HG02943 (cell line): ENCODE measurements around the gene GOLIM4.

Experiments used
- ATAC-seq: cut with Tn5 transposase; IDR thresholded peaks from one replicate; pipeline ENCODE4 v1.9.1; 2021; ENCODE audit warnings: mild to moderate bottlenecking, low read depth, moderate library complexity; ENCODE audit not compliant: unreplicated experiment

Gene GOLIM4

DNA sequence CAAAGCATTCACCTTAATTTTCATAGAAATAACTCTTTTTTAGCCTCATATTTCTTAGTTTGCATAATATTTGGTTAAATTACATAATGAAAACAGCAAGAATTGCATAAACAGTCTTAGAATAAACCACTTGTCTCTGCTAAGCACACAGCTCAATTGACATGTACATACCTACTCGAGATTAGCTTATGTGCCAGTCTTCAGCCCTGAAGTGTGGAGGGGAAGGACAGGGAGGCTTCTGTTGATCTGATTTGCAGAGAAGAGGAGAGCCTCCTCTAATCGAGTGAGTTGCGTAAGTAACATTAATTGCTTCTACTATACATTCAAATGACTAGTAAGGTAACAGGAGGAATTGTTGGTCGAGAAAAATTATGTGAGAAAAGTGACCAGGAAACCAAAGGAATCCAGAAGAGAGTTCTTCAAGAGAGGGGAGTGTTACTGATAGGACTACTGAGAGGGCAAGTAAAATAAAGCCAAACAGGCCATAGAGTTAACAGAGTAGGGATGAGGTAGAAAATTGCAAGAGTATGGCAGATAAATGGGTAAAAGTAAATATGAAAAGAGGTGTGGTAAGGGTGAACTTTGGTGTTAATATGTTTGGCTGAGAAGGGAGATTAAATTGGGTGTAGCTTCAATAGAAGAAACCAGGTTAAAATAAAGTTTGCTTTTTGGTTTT, 7.1 kb upstream of the GOLIM4 start:
- ATAC-seq, result no peak

DNA sequence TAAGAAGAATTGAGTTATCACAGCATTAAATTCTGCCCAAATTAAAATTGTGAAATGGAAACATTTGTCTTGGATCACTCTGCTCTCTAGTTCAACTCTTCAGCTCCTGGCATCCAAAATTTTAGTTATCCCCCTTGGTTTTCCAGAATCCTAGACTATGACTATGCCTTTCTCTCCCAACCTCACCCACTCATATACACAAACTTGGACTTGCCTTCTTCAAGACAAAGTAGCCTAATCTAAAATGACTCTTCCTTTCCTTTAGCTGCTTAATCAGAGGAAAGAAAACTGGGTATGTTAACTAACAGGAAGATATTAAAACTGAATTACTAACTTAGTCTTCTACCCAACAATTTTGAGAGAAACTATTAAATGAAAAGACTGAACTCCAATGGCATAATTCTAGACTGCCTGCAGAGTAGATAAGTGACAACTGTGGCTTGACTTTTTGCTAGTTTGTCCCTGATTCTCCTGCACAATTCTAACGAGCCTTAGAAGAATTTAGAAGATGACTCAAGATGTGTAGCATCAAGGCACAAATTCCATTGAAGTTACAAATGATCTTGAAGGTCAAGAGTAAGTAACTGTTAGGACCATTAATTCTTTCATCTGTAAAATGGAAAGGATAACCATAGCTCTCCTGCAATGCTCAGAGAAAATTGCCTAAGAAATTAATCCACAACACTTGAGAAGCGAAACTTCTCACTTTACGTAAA, 5.2 kb upstream of the GOLIM4 start:
- no peak for ATAC-seq

GRCh38 chr3:168097381-168097780, 1.7 kb upstream of the GOLIM4 start:
- no peak for ATAC-seq

GRCh38 chr3:168096210-168096652, 507 bp upstream of the GOLIM4 start:
- ATAC-seq, result peak; percentile 10

GRCh38 chr3:168094877-168095610, 680 bp downstream of the GOLIM4 start:
- peak; percentile 36 for ATAC-seq

DNA sequence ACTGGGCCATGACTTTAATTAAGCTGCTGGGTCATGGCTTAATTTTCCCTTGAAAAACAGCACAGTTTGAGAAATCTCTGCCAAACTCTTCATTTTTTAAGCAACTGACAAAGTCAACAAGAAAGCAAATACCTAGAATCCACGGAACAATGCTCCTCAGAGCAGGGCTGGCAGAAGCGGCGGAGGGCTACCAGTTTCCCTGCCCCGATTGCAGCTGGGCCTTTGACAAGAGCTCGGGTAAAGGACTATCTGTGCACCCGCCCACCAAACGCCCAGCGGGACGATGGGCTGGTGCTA, 1.2 kb downstream of the GOLIM4 start:
- ATAC-seq, result peak; percentile 46

- ATAC-seq, result no peak
Measured at GRCh38 chr3:168093790-168094189, 1.9 kb downstream of the GOLIM4 start.

- ATAC-seq, result no peak
Measured at GRCh38 chr3:168093229-168093628, 2.5 kb downstream of the GOLIM4 start.

DNA sequence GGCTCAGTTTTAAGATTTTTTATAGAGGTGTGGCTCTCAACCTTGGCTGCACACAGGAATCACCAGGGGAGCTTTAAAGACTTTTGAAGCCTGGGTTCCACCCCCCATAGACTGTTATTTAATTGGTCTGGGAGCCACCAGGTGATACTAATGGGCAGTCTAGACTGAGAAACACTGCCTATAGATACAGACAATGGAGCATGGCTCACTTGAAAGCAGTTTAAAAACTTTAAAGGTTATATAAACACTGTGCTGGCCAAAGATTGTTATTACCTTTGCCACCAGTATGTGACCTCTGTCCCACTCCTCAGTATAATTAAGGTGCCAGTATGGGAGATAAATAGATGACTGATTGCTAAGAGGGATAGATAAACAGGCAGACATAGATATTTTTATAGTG, 3.8 kb downstream of the GOLIM4 start:
- no peak for ATAC-seq

- ATAC-seq, result no peak
Measured at GRCh38 chr3:168091302-168091858, 4.3 kb downstream of the GOLIM4 start.

- ATAC-seq, result no peak
Measured at GRCh38 chr3:168090306-168091085, 5.2 kb downstream of the GOLIM4 start.

- no peak for ATAC-seq
Measured at GRCh38 chr3:168089179-168089771, 6.4 kb downstream of the GOLIM4 start.

- peak; percentile 66 for ATAC-seq
Measured at GRCh38 chr3:168088106-168088720, 7.5 kb downstream of the GOLIM4 start.

DNA sequence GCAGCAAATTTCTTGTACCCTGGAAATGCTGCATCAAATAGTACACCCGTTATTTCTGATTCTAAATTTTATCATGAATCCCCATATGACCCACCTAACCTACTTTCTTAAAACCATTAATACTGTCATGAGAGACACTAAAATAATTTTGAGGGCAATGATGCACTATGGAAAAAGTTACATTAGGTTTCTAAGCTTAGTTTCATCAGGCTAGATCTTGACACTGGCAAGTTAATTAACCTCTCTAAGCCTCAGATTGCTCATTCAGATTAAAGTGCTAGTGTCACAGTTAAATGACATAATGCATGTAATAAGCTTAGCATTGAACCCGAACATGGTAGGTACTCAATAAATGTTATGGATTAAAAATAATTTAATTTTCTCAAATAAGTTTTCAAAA, 8.2 kb downstream of the GOLIM4 start:
- no peak for ATAC-seq

DNA sequence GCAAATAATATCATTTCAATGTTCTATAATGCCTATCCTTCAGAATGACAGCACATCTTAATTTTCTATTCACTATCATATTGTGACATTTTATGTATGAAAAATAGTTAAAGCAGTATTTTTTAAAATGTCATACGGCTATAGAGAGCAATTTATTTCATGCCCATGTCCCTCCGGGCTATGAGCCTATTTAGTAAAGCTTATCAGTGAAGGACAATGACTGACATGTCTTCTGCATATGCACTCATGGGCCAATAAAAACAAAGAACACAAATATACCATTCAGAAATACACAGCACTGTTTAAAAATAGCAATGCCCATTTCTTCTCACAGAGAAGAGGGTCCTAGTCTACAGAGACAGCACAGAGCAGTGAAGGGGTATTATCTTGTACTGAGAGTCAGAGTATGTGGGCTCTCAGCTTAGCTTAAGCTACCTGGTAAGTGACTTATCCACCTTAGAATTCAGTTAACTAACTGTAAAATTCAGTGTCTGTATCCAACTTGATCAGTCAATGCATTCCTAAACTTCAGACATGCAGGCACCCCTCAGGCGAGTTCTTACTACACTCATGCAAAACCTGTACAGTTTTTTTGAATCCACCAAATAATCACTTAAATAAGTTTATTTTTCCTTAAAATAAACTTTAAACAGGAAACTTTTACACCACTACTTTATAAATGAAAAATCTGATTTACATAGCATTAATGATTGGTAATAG, 9.0 kb downstream of the GOLIM4 start:
- ATAC-seq, result no peak

DNA sequence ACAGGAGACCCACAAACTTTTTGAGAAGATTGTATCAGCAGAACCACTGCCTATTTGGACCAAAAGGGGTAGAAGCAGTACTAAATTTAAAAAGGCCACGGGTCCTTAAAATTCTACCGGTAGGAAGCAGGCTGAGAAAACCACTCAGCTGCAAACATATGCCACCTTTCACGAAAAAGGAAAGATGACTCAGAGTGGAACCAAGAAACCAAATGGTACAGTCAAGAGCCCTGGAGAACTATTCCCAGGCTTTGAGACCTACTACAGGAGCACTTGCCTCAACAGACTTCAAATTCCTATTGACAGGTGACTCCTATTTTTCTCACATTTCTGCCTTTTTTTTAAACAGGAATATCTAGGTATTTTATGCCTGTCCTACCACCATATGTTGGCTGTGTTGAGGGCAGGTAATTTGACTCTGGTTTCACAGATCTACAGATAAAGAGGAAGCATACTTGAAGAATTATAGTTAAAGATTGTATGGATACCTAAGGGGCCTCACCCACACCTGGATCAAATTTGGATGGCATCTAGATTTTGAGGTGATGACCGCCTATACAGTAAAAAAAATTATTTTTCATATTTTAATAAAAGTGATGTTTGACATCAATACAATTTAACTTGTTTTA, 10.1 kb downstream of the GOLIM4 start:
- peak; percentile 62 for ATAC-seq

GRCh38 chr3:168083906-168084305, 11.8 kb downstream of the GOLIM4 start:
- ATAC-seq, result no peak

- no peak for ATAC-seq
Measured at GRCh38 chr3:168081856-168082255, 13.9 kb downstream of the GOLIM4 start.
